NCI-H1092 treated with DMSO at 0.1 percent for 48 hours (cell line): Measurements from ENCODE around the gene OR2B6.

ENCODE experiments used
- DNase-seq: peaks from one replicate; lab custom pipeline; 2025; lab: John Stamatoyannopoulos, UW

OR2B6 gene

GRCh38 chr6:28000351-28001045 lies 43.5 kb downstream of the OR2B6 start:
- DNase-seq = no peak

- no peak for DNase-seq
These were observed 44.3 kb downstream of the OR2B6 start for GRCh38 chr6:28001351-28001750.

- DNase-seq = no peak
These were observed 44.7 kb downstream of the OR2B6 start for GRCh38 chr6:28001751-28002150.

- no peak for DNase-seq
These were observed 45.1 kb downstream of the OR2B6 start for GRCh38 chr6:28002161-28002560.

GRCh38 chr6:28003059-28003458 lies 46.0 kb downstream of the OR2B6 start:
- no peak for DNase-seq

- no peak for DNase-seq
These were observed 46.6 kb downstream of the OR2B6 start for GRCh38 chr6:28003661-28004060.

- DNase-seq = no peak
These were observed 47.5 kb downstream of the OR2B6 start for GRCh38 chr6:28004350-28005151.

GRCh38 chr6:28005152-28005890 lies 48.3 kb downstream of the OR2B6 start:
- DNase-seq = no peak

GRCh38 chr6:28005975-28006374 lies 48.9 kb downstream of the OR2B6 start:
- no peak for DNase-seq
